Measurements from ENCODE around the gene ACOXL.

The ACOXL gene

GRCh38 chr2:110759411-110759810 is 27.0 kb downstream of the ACOXL start:
- TF ChIP-seq, protein P1, sequence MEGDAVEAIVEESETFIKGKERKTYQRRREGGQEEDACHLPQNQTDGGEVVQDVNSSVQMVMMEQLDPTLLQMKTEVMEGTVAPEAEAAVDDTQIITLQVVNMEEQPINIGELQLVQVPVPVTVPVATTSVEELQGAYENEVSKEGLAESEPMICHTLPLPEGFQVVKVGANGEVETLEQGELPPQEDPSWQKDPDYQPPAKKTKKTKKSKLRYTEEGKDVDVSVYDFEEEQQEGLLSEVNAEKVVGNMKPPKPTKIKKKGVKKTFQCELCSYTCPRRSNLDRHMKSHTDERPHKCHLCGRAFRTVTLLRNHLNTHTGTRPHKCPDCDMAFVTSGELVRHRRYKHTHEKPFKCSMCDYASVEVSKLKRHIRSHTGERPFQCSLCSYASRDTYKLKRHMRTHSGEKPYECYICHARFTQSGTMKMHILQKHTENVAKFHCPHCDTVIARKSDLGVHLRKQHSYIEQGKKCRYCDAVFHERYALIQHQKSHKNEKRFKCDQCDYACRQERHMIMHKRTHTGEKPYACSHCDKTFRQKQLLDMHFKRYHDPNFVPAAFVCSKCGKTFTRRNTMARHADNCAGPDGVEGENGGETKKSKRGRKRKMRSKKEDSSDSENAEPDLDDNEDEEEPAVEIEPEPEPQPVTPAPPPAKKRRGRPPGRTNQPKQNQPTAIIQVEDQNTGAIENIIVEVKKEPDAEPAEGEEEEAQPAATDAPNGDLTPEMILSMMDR (IDR thresholded peaks at IDR 0.05; ENCODE audit: borderline replicate concordance, insufficient read depth, low read depth, low read length) = no peak
- H3K4me3 ChIP-seq (ENCODE audit: low read depth, low read length) = no peak overlapping the region

- TF ChIP-seq, protein P1 (IDR thresholded peaks at IDR 0.05; ENCODE audit: borderline replicate concordance, insufficient read depth, low read depth, low read length) = no peak
- no peak overlapping the region for H3K4me3 ChIP-seq (ENCODE audit: low read depth, low read length)
These were observed 32.6 kb downstream of the ACOXL start for GRCh38 chr2:110764931-110765330.

GRCh38 chr2:110766291-110766690 is 33.9 kb downstream of the ACOXL start:
- H3K4me3 ChIP-seq (ENCODE audit: low read depth, low read length) = no peak overlapping the region
- TF ChIP-seq, protein P1 (IDR thresholded peaks at IDR 0.05; ENCODE audit: borderline replicate concordance, insufficient read depth, low read depth, low read length) = no peak

DNA sequence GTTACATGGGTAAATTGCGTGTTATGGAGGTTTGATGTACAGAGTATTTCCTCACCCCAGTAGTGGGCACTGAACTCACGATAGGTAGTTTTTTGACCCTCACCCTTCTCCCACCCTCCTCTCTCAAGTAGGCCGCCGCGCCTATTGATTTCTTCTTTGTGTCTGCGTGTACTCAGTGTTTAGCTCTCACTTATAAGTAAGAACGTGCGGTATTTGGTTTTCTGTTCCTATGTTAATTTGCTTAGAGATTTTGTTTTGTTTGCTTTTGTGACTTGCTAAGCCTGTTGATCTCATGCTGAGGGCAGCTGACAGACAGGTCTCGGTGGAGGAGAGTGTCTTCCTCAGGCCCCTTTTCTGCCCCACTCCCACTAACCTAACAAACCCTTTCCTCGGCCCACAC is 36.2 kb downstream of the ACOXL start:
- TF ChIP-seq, protein P1 (IDR thresholded peaks at IDR 0.05; ENCODE audit: borderline replicate concordance, insufficient read depth, low read depth, low read length) = no peak

DNA sequence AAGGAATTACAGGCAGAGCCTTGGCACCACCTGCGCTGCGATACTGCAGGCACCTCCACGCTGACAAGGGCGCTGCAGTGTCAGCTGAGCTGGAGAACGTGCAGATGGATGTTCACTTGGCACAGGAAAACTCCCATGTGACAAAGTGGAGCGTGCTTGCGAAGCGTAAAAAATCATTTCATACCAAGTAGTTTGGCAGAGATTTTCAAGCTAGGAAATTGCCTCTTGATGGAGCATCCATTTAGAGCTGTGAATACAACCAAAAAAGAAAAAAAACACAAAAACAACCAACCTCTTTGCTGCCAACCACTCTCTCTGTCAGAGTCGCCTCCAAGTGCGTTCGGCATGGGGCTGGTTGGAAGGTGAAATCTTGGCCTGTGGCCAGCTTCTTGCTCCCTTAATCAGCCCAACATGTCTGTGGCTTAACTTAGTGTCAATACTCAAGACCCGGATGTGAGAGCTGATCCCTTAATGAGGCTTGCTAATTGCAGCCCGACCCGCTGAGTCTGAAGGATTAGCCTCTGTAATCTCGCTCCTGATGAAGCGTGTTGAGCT is 38.1 kb downstream of the ACOXL start:
- TF ChIP-seq, protein P1 (IDR thresholded peaks at IDR 0.05; ENCODE audit: borderline replicate concordance, insufficient read depth, low read depth, low read length) = no peak
- no peak overlapping the region for H3K4me3 ChIP-seq (ENCODE audit: low read depth, low read length)

More for the DNA sequence above, 36.2 kb downstream of the ACOXL start:
- H3K4me3 ChIP-seq (ENCODE audit: low read depth, low read length) = no peak overlapping the region

GRCh38 chr2:110770959-110771431 is 38.6 kb downstream of the ACOXL start:
- TF ChIP-seq, protein P1 (IDR thresholded peaks at IDR 0.05; ENCODE audit: borderline replicate concordance, insufficient read depth, low read depth, low read length) = no peak
- H3K4me3 ChIP-seq (ENCODE audit: low read depth, low read length) = no peak overlapping the region
